Endothelial cell of umbilical vein (primary cell): Measurements from ENCODE around the gene PERM1. TPM values are rescaled to one million over a fixed set of nuclear protein-coding genes. Genes with fewer than 3 reads are reported as not detected.

ENCODE experiments used
- BruUV-seq: library from RNA; stranded (reverse); fragments of 400-500 nt; replicated peaks from 2 replicates; lab custom pipeline; 2021; lab: Mats Ljungman, UMichigan
- CTCF ChIA-PET: fragments of 300-600, 350-600 bp; sonication (Branson Sonifier 250); formaldehyde crosslinking; loops from one replicate; lab custom pipeline; 2021; ENCODE audit warnings: antibody characterized with exemption, inconsistent platforms; lab: Charles Lee
- POLR2A ChIA-PET: fragments of 300-600, 350-600 bp; sonication (Branson Sonifier 250); formaldehyde crosslinking; loops from one replicate; lab custom pipeline; 2021; ENCODE audit warnings: antibody characterized with exemption, inconsistent platforms; lab: Charles Lee
- DNase-seq: peaks from one replicate; pipeline ENCODE4 v3.0.0-alpha.2; 2011; ENCODE audit warnings: low read depth, low spot score
- FAIRE-seq: peaks from 2 replicates; lab custom pipeline; 2011; peaks lifted over from hg19 to GRCh38; lab: Jason Lieb, UNC
- H2AFZ ChIP-seq: 2 replicates; pipeline ENCODE4 v1.6.0; 2012; ENCODE audit warnings: low read depth, low read length, control low read depth, inconsistent platforms
- H3K27ac ChIP-seq: 2 replicates; pipeline ENCODE4 v1.5.1; 2011; ENCODE audit warnings: low read depth, mild to moderate bottlenecking, control low read depth, low read length, moderate library complexity; ENCODE audit not compliant: insufficient read depth
- H3K27me3 ChIP-seq, 2 experiments: 2 replicates each; pipeline versions ENCODE4 v1.6.0 to v1.6.1; 2011; ENCODE audit warnings: low read length in 2 of 2, mixed read lengths in 1 of 2; ENCODE audit not compliant: control insufficient read depth in 2 of 2, insufficient read depth in 2 of 2
- H3K36me3 ChIP-seq, 2 experiments: 2 replicates in 1 of 2; 3 replicates in 1 of 2; pipeline ENCODE4 v1.5.1; 2011; ENCODE audit warnings: low read length in 2 of 2, mild to moderate bottlenecking in 1 of 2, moderate library complexity in 1 of 2; ENCODE audit not compliant: control insufficient read depth in 2 of 2, insufficient read depth in 2 of 2; ENCODE audit errors: extremely low read depth in 1 of 2
- H3K4me1 ChIP-seq: 3 replicates; pipeline ENCODE4 v1.5.1; 2011; ENCODE audit warnings: mild to moderate bottlenecking, low read length; ENCODE audit not compliant: control insufficient read depth, insufficient read depth; ENCODE audit errors: extremely low read depth
- H3K4me2 ChIP-seq: 2 replicates; pipeline ENCODE4 v1.6.1; 2011; ENCODE audit warnings: low read length, control low read depth, mixed read lengths; ENCODE audit not compliant: insufficient read depth
- H3K4me3 ChIP-seq, 3 experiments: fragments of 200-600 bp in 1 of 3; sonication (generic), shearing (Covaris generic) in 1 of 3; replicated peaks in 1 of 3; 2 replicates each; pipeline ENCODE4 v1.5.1; 2011 to 2016; ENCODE audit warnings: control low read depth in 3 of 3, low read length in 3 of 3, mild to moderate bottlenecking in 2 of 3, inconsistent platforms in 1 of 3, low read depth in 1 of 3, moderate library complexity in 1 of 3; ENCODE audit not compliant: insufficient read depth in 1 of 3
- H3K79me2 ChIP-seq: 2 replicates; pipeline ENCODE4 v1.6.0; 2012; ENCODE audit warnings: low read length, inconsistent platforms; ENCODE audit not compliant: control insufficient read depth, insufficient read depth
- H3K9ac ChIP-seq: replicated peaks from 2 replicates; pipeline ENCODE3; 2011; ENCODE audit warnings: low read length, control low read depth; ENCODE audit not compliant: insufficient read depth; ENCODE audit errors: extremely low read depth
- H3K9me1 ChIP-seq: replicated peaks from 3 replicates; pipeline ENCODE4 v1.6.0; 2011; ENCODE audit warnings: mild to moderate bottlenecking, low read length; ENCODE audit not compliant: control insufficient read depth, insufficient read depth; ENCODE audit errors: extremely low read depth
- H3K9me3 ChIP-seq: replicated peaks from 2 replicates; pipeline ENCODE4 v1.5.1; 2012; ENCODE audit warnings: low read length, inconsistent platforms; ENCODE audit not compliant: control insufficient read depth, insufficient read depth
- H4K20me1 ChIP-seq: replicated peaks from 2 replicates; pipeline ENCODE3; 2011; ENCODE audit warnings: mild to moderate bottlenecking, low read length; ENCODE audit not compliant: control insufficient read depth, insufficient read depth; ENCODE audit errors: extremely low read depth
- EZH2 ChIP-seq: IDR thresholded peaks from 2 replicates; pipeline ENCODE4 v1.6.1; 2012; ENCODE audit warnings: borderline replicate concordance, low read depth, mild to moderate bottlenecking, moderate library complexity, low read length, inconsistent platforms; ENCODE audit not compliant: severe bottlenecking
- JUN ChIP-seq: IDR thresholded peaks from 2 replicates; pipeline ENCODE4 v1.6.1; 2011; ENCODE audit warnings: borderline replicate concordance, low read depth; ENCODE audit not compliant: insufficient read length, insufficient read depth
- MAX ChIP-seq: IDR thresholded peaks from 2 replicates; pipeline ENCODE4 v1.6.1; 2011; ENCODE audit not compliant: insufficient read depth, insufficient read length
- MYC ChIP-seq: IDR thresholded peaks from one replicate; pipeline ENCODE4 v1.6.1; 2011; ENCODE audit warnings: mild to moderate bottlenecking, low read depth, low read length
- POLR2A ChIP-seq: IDR thresholded peaks from 2 replicates; pipeline ENCODE4 v1.6.1; 2012; ENCODE audit warnings: low read depth, mild to moderate bottlenecking, control low read depth, low read length
- POLR2AphosphoS5 ChIP-seq: IDR thresholded peaks from 2 replicates; pipeline ENCODE4 v1.6.1; 2012; ENCODE audit warnings: low read depth, mild to moderate bottlenecking, control low read depth, low read length, moderate library complexity; ENCODE audit not compliant: insufficient read depth
- dilution Hi-C: fragments of 300-500 bp; cut with MboI; formaldehyde crosslinking; loops from one replicate; pipeline ENCODE4 v1.15.0; 2019; ENCODE audit warnings: low sequenced_read_pairs; ENCODE audit not compliant: extremely low pct_ligation_motif_present
- intact Hi-C: fragments of 100-400 bp; cut with micrococcal nuclease; formaldehyde crosslinking; loops from one replicate; pipeline ENCODE4 v1.10.0; 2022
- polyA plus RNA-seq, 4 experiments: library from polyadenylated mRNA; depleted of rRNA in 3 of 4; stranded (reverse) in 3 of 4; unstranded in 1 of 4; fragments of >200 nt; gene quantifications; 2 replicates each; pipeline versions ENCODE4 v1.2.1 to v1.2.3, GENCODE V29; 2011 to 2012; ENCODE audit warnings: missing spikeins in 1 of 4
- total RNA-seq: library from RNA; stranded (reverse); gene quantifications from 2 replicates; pipeline ENCODE4 v1.2.3, GENCODE V29; 2021

Gene PERM1
- total and polyA plus RNA-seq, 2 donors (not counting 3 experiments of a cell fraction or from before 2014, with no cell fraction given), result not detected

GRCh38 chr1:959731-960362 lies 22.0 kb downstream of the PERM1 start:
- no peaks in the 10 kb centered on the region for H4K20me1 ChIP-seq
- no peaks in the 10 kb centered on the region for H3K9me1 ChIP-seq
- BruUV-seq, result no TSS peak
- H2AFZ ChIP-seq, result peak overlapping the region; percentile 28
- H3K9me3 ChIP-seq, result no peaks in the 10 kb centered on the region
- no peak overlapping the region for H3K4me2 ChIP-seq
- no peaks in the 10 kb centered on the region for H3K27me3 ChIP-seq
- DNase-seq (no peak), FAIRE-seq (no peak)
- H3K27ac ChIP-seq, result no peak overlapping the region
- intact Hi-C loops, result loop anchor here (1.0 to 5.0 kb wide), 3 partner anchors 19 to 109 kb away; partner anchors contain the start of gene SAMD11
- peaks cover 5% of the 10 kb centered on the region for H3K4me1 ChIP-seq
- peak overlapping the region in 2 of 3 experiments; percentile 29 to 68 for H3K4me3 ChIP-seq
- dilution Hi-C loops, result no loop called here
- TF ChIP-seq POLR2AphosphoS5 (no peak), EZH2 (peak; percentile 67)
- ChIA-PET CTCF (interaction anchor here (0.8 to 1.4 kb wide), 4 partner anchors 16 to 55 kb away, joined by 3 to 6 read pairs (median 3); no protein-coding TSS in a partner anchor), POLR2A (no interaction called here)
- peaks cover 18% of the 10 kb centered on the region for H3K79me2 ChIP-seq
- peaks cover 0 to 18% of the 10 kb centered on the region in 2 experiments for H3K36me3 ChIP-seq
- H3K9ac ChIP-seq, result no peak overlapping the region

GRCh38 chr1:958823-959730 lies 22.8 kb downstream of the PERM1 start, which contains the start of gene NOC2L:
TSS of gene NOC2L (minus strand) at chr1:959256. CDS start at chr1:959240, 16 bp downstream.
- CTCF ChIA-PET, result interaction anchor here (0.8 to 1.4 kb wide), 7 partner anchors 15 to 105 kb away, joined by 3 to 6 read pairs (median 3); no protein-coding TSS in a partner anchor
- peak; percentile 82 for DNase-seq
- intact Hi-C loops, result loop anchor here (1.0 to 5.0 kb wide), 2 partner anchors 37 to 110 kb away; partner anchors contain the start of gene SAMD11
- H3K27me3 ChIP-seq, result no peaks in the 10 kb centered on the region
- H3K27ac ChIP-seq, result peak within 1 kb of the TSS; percentile 14
- TF ChIP-seq MYC (peak; percentile 83), MAX (peak; percentile 37), JUN (no peak), POLR2AphosphoS5 (peak; percentile 90), POLR2A (peak; percentile 74)
- H3K4me3 ChIP-seq, result peak within 1 kb of the TSS; percentile 81 to 97 (median 85)
- POLR2A ChIA-PET, result no interaction called here
- H4K20me1 ChIP-seq, result no peaks in the 10 kb centered on the region
- peaks cover 0 to 24% of the 10 kb centered on the region in 2 experiments for H3K36me3 ChIP-seq
- H3K79me2 ChIP-seq, result peaks cover 18% of the 10 kb centered on the region
- H3K9ac ChIP-seq, result peak within 1 kb of the TSS; percentile 76
- H3K9me3 ChIP-seq, result no peaks in the 10 kb centered on the region
- peaks cover 5% of the 10 kb centered on the region for H3K4me1 ChIP-seq
- FAIRE-seq, result peak; percentile 85
- dilution Hi-C loops, result no loop called here
- no peaks in the 10 kb centered on the region for H3K9me1 ChIP-seq
- peak within 1 kb of the TSS; percentile 83 for H2AFZ ChIP-seq
- BruUV-seq, result TSS peak; percentile 87
- H3K4me2 ChIP-seq, result peak within 1 kb of the TSS; percentile 74
